DMS153 treated with DMSO at 0.1 percent for 48 hours (cell line): ENCODE measurements around the gene ACVRL1.

Source experiments
- DNase-seq: peaks from one replicate; lab custom pipeline; 2025; ENCODE audit not compliant: unreplicated experiment; lab: John Stamatoyannopoulos, UW

The ACVRL1 gene

GRCh38 chr12:51907083-51907855 is at the start of gene ACVRL1:
Gene ACVRL1, plus strand, starts transcription at chr12:51907504. Its CDS starts 4,971 bp downstream, at chr12:51912475.
- DNase-seq = no peak

- DNase-seq = no peak
Observed at GRCh38 chr12:51860986-51861385, 46.3 kb upstream of the ACVRL1 start.

- DNase-seq = no peak
Observed at GRCh38 chr12:51862947-51863346, 44.4 kb upstream of the ACVRL1 start.

- no peak for DNase-seq
Observed at GRCh38 chr12:51863363-51863932, 43.9 kb upstream of the ACVRL1 start.

GRCh38 chr12:51863933-51864832 is 43.1 kb upstream of the ACVRL1 start:
- DNase-seq = no peak

- no peak for DNase-seq
Observed at GRCh38 chr12:51864833-51865670, 42.3 kb upstream of the ACVRL1 start.

GRCh38 chr12:51865757-51866270 is 41.5 kb upstream of the ACVRL1 start:
- no peak for DNase-seq

GRCh38 chr12:51866324-51866723 is 41.0 kb upstream of the ACVRL1 start:
- no peak for DNase-seq

GRCh38 chr12:51866762-51867161 is 40.5 kb upstream of the ACVRL1 start:
- DNase-seq = no peak

GRCh38 chr12:51867371-51867770 is 39.9 kb upstream of the ACVRL1 start:
- DNase-seq = no peak

- no peak for DNase-seq
Observed at GRCh38 chr12:51867796-51868428, 39.4 kb upstream of the ACVRL1 start.

GRCh38 chr12:51868821-51869495 is 38.3 kb upstream of the ACVRL1 start:
- DNase-seq = no peak

- no peak for DNase-seq
Observed at GRCh38 chr12:51869496-51869865, 37.8 kb upstream of the ACVRL1 start.

- DNase-seq = no peak
Observed at GRCh38 chr12:51869931-51870330, 37.4 kb upstream of the ACVRL1 start.

- no peak for DNase-seq
Observed at GRCh38 chr12:51870504-51870903, 36.8 kb upstream of the ACVRL1 start.

- DNase-seq = no peak
Observed at GRCh38 chr12:51871126-51871525, 36.2 kb upstream of the ACVRL1 start.

GRCh38 chr12:51871918-51872688 is 35.2 kb upstream of the ACVRL1 start:
- no peak for DNase-seq

GRCh38 chr12:51872689-51872981 is 34.7 kb upstream of the ACVRL1 start:
- DNase-seq = no peak
